Right lobe of liver (tissue), 6 donors: Measurements from ENCODE around the gene DMPK. TPM values are rescaled to one million over a fixed set of nuclear protein-coding genes. Genes with fewer than 3 reads are reported as not detected.

Experiments
- ATAC-seq, 4 donors: fragments of 200-7000 bp; cut with Tn5 transposase; one replicate each; pipeline ENCODE4 v1.9.1; 2020; ENCODE audit warnings: mild to moderate bottlenecking in 4 of 4, moderate library complexity in 4 of 4
- DNase-seq, 3 donors: peaks; one replicate each; pipeline ENCODE4 v3.0.0-alpha.2; 2020
- H3K27ac ChIP-seq, 3 donors: fragments of 200-600 bp; one replicate each; pipeline ENCODE4 v1.8.0; 2022
- H3K27me3 ChIP-seq, 2 donors: fragments of 200-600 bp; one replicate each; pipeline ENCODE4 v1.8.0; 2022
- H3K36me3 ChIP-seq, 4 donors: fragments of 200-600 bp; sonication (generic) in 1 of 4; one replicate each; pipeline versions ENCODE4 v1.5.1 to v1.8.0; 2017 to 2022; ENCODE audit warnings: control low read depth in 1 of 4
- H3K4me1 ChIP-seq, 4 donors: fragments of 200-600 bp; sonication (generic) in 1 of 4; one replicate each; pipeline versions ENCODE4 v1.5.1 to v1.8.0; 2017 to 2022; ENCODE audit warnings: control low read depth in 1 of 4
- H3K4me3 ChIP-seq, 3 donors: fragments of 200-600 bp; one replicate each; pipeline ENCODE4 v1.8.0; 2022
- H3K9me3 ChIP-seq, 4 donors: fragments of 200-600 bp; sonication (generic) in 1 of 4; one replicate each; pipeline versions ENCODE4 v1.5.1 to v1.8.0; 2017 to 2022; ENCODE audit warnings: control low read depth in 1 of 4
- CTCF ChIP-seq, 4 donors: fragments of 200-600 bp in 3 of 4; fragments of 450-650 bp in 1 of 4; IDR thresholded peaks; one replicate each; pipeline versions ENCODE4 v1.5.1 to v1.8.0; 2016 to 2022; ENCODE audit warnings: antibody characterized with exemption in 4 of 4, mild to moderate bottlenecking in 2 of 4
- POLR2A ChIP-seq: fragments of 450-650 bp; IDR thresholded peaks from one replicate; pipeline ENCODE4 v1.6.1; 2017; ENCODE audit warnings: antibody characterized with exemption, mild to moderate bottlenecking
- WGBS: methylation state at CpG from one replicate; pipeline ENCODE4 v1.1.6; 2018; ENCODE audit warnings: low coverage, low lambda C conversion rate; ENCODE audit not compliant: insufficient coverage; ENCODE audit errors: missing lambda C conversion rate; 5-methylcytosine and 5-hydroxymethylcytosine counted together
- intact Hi-C, 2 donors: fragments of 100-400 bp; cut with DNase I; formaldehyde crosslinking; loops; one replicate each; pipeline versions ENCODE4 v1.11.2 to v1.14.1; 2022
- total RNA-seq, 6 experiments: library from RNA; depleted of rRNA in 2 of 6; stranded (reverse); fragments of >200 nt in 2 of 6; fragmentation: NEBNext Ultra II Directional in 3 of 6; extraction: Animal tissue kit (Norgen Biotek cat#: 25700) in 3 of 6; gene quantifications; one replicate each; pipeline versions ENCODE4 v1.1.0 to v1.2.4, GENCODE V29; 2016 to 2023
- donor health status: DM: no; HTN: yes; CAD: no.
- donor health status: DM: no; HTN: no; CAD: no.
- donor health status: DM: no; HTN: no; CAD: no.
- donor health status: DM: no; HTN: yes; CAD: no.
- donor health status: DM: no; HTN: yes; CAD: no.

Gene DMPK
- total RNA-seq, 6 experiments from 2014 or later = 4.3 to 14.9 (median 8.7) TPM

DNA sequence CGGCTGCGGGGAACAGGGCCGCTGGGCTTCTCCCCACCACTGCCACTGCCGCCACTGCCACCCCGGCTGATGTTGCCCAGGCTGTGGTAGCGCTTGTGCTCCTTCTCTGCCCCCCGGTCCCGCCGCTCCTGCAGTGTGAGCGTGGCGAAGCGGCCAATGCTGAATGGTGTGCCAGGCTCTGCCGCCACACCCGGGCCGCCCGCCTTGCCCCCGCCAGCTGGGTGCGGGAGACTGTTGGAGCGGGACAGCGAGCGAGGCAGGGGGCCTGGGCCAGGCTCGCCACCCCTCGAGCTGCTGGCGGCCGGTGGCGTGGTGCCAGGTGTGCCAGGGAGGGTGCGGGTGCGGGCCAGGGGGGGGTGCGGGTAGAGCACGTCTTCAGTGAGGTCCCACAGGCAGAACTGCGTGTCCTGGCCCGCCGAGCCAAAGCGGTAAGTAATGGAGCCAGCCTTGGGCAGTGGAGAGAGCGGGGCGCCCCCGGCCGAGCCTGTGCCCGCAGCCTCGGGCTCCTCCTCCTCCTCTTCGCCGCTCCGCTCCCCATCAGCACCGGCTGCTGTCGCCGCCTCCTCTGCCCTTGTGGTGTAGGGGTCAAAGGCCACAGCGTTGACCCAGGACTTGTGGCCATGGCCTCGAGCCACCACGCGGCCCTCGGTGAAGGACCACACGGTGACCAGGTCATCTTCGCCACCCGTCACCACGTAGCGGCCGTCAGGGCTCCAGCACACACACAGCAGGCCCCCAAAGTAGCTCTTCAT lies 3.7 kb upstream of the DMPK start:
- ATAC-seq = no peak
- Histone ChIP-seq H3K27me3 (no peaks in the 10 kb centered on the region), H3K27ac (no peak overlapping the region), H3K9me3 (no peaks in the 10 kb centered on the region), H3K4me1 (peaks cover 0 to 3% (median 0%) of the 10 kb centered on the region in 4 donors), H3K4me3 (no peak overlapping the region), H3K36me3 (no peaks in the 10 kb centered on the region)
- DNase-seq = peak in 1 of 3 donors; percentile 55
- WGBS = 90% methylated on average over 7 of the region's 57 CpGs
- intact Hi-C loops = no loop called here
- no peak for TF ChIP-seq CTCF (IDR thresholded peaks at IDR 0.05)
- TF ChIP-seq POLR2A = no peak

DNA sequence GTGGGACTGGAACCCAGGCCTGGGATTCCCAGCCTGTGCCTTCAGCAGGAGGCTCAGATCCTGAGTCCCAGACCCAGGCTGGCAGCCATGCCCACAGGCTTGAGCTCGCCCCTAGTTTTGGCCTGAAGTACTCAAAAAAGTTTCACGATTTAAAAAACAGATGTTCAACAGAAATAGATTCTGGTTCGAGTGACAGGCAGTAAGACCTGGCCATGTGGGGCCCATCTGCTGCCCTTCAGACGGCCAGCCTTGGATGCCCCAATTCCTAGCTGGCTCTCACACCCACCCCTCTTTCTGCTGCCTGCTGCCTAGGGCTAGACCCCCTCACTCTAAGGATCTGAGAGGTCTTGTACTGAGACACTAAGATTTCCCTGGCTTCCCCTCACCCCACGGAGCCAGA lies 2.8 kb upstream of the DMPK start:
- WGBS = 68% methylated on average over 4 of the region's 5 CpGs
- Histone ChIP-seq H3K27me3 (no peaks in the 10 kb centered on the region), H3K4me1 (no peaks in the 10 kb centered on the region), H3K36me3 (no peaks in the 10 kb centered on the region), H3K27ac (no peak overlapping the region), H3K9me3 (no peaks in the 10 kb centered on the region), H3K4me3 (no peak overlapping the region)
- intact Hi-C loops = no loop called here
- DNase-seq (no peak), ATAC-seq (no peak)
- TF ChIP-seq POLR2A (no peak), CTCF (IDR thresholded peaks at IDR 0.05) (no peak)

DNA sequence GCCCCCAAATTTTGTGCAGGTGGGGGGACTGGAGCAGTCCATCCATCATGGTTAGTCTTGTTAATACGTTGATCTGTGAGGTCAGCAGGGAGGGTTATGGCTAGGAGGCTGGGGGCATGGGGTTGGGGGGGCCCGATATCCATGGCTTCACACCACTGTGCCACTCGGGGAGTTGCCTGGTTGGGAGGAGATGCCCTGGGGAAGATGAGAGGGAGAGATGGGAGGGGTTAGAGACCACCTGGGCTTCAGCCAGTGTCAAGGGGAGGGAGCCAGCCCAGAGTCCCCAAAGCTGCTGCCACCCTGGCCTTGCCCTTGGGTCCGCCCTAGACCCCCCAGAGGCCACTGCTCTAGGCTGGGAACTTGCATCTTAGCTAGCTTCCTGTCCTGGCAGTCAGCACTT lies 1.8 kb upstream of the DMPK start:
- WGBS = no CpG with 5 or more reads among the region's 4 CpGs
- no peak overlapping the region for H3K4me3 ChIP-seq
- no peaks in the 10 kb centered on the region for H3K9me3 ChIP-seq
- no peak overlapping the region for H3K27ac ChIP-seq
- no peaks in the 10 kb centered on the region for H3K36me3 ChIP-seq
- ATAC-seq (no peak), DNase-seq (no peak)
- no peaks in the 10 kb centered on the region for H3K27me3 ChIP-seq
- TF ChIP-seq CTCF (IDR thresholded peaks at IDR 0.05) (no peak), POLR2A (no peak)
- intact Hi-C loops = no loop called here
- peaks cover 0 to 5% (median 0%) of the 10 kb centered on the region in 4 donors for H3K4me1 ChIP-seq

DNA sequence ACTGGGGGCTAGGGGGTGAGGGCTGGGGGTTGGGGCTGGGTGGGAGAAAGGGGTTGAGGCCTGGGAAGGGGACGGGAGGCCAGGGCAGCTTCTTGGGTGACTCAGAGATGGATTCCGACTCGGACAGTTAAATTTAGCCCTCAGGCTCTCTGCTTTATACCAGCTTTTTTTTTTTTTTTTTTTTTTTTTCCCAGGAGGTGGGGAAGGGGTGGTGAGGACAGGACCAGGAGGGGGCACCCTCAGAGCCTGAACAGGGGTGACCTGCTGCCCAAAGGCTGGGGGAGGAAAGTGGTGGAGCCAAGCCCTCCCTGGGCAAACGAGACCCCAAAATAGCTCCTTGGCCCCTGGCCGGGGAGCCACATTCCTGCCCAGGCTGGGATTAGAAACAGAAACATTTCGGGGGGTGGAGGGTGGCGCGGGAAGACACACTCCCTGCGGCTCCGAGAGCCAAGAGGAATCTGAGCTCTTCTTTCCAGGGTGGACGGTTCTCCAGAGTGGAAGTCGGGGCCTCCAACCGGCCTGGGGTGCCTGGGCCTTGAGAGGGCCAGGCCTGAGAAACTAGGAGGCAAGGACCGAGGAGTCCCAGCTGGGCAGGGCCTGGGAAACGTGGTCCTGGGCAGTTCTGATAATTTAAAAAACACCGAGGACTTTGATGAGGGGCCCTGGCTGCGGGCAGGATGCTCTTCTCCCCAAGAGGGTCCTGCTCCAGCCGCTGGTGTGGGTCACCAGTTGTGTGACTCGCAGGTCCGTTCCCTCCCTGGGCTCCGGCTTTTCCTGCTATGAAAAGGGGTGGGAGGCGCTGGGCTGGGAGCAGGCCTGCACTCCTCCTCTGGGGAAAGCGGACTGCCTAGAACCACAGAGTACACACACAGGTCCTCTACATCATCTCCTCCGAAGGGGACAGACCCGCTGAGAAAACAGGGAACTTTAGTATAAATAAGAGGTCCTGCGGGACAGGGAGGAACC lies 813 bp upstream of the DMPK start:
- ATAC-seq (no peak), DNase-seq (no peak)
- WGBS = 90% methylated on average over 4 of the region's 26 CpGs
- intact Hi-C loops = no loop called here
- no peak overlapping the region for H3K4me3 ChIP-seq
- H3K36me3 ChIP-seq = no peaks in the 10 kb centered on the region
- no peaks in the 10 kb centered on the region for H3K9me3 ChIP-seq
- peaks cover 0 to 5% (median 0%) of the 10 kb centered on the region in 4 donors for H3K4me1 ChIP-seq
- TF ChIP-seq POLR2A (no peak), CTCF (IDR thresholded peaks at IDR 0.05) (no peak)
- no peaks in the 10 kb centered on the region for H3K27me3 ChIP-seq
- peak overlapping the region in 1 of 3 donors; percentile 33 for H3K27ac ChIP-seq
